ENCODE results near the gene EGLN3. TPM values are rescaled to one million over a fixed set of nuclear protein-coding genes. Genes with fewer than 3 reads are reported as not detected.

Gene EGLN3
- total and polyA plus RNA-seq, 2 of the 13 experiments (the other 11 are each of a cell fraction or from before 2014, with no cell fraction given): 0.18 to 27.3 TPM

DNA sequence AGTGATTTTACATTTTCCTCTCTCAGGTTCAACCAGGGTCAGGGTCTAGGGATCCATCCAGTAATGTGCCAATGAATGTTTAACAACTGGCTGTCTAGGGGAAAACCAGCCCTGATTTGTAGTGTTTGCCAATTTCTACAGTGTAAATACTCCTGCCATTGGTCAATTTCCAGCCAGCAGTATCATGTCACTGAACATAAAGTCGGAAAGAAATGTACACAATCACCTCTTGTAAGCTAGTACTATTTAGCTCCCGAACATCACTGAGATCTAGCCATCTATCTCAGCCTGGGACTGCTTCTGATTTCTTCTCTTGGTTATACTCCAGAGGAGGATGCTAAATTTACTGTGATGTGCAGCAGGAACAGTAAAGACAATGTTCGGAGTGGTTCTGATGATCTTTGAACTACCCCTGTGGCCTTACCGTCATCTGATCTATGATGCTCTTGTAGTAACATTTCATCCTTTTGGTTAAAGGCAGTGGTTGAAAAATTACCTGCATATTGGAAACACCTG lies 36.7 kb upstream of the EGLN3 start (continued):
- no peak for TF ChIP-seq KIAA2018 (CRISPR knock-in tag; IDR thresholded peaks at IDR 0.05; ENCODE audit: borderline replicate concordance)
- TF ChIP-seq JUNB (CRISPR knock-in tag; IDR thresholded peaks at IDR 0.05; ENCODE audit: borderline replicate concordance): no peak
- no peak for TF ChIP-seq TCF7 (IDR thresholded peaks at IDR 0.05; ENCODE audit: low read depth)
- no peak for TF ChIP-seq ZNF354B (CRISPR knock-in tag; IDR thresholded peaks at IDR 0.05)
- TF ChIP-seq, protein P1, sequence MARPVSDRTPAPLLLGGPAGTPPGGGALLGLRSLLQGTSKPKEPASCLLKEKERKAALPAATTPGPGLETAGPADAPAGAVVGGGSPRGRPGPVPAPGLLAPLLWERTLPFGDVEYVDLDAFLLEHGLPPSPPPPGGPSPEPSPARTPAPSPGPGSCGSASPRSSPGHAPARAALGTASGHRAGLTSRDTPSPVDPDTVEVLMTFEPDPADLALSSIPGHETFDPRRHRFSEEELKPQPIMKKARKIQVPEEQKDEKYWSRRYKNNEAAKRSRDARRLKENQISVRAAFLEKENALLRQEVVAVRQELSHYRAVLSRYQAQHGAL (CRISPR knock-in tag; IDR thresholded peaks at IDR 0.05; ENCODE audit: not compliant biosample characterization): no peak
- TF ChIP-seq ZNF446 (CRISPR knock-in tag; IDR thresholded peaks at IDR 0.05): no peak
- TF ChIP-seq KLF15 (CRISPR knock-in tag; IDR thresholded peaks at IDR 0.05; ENCODE audit: borderline replicate concordance): no peak
- TF ChIP-seq, protein P2, sequence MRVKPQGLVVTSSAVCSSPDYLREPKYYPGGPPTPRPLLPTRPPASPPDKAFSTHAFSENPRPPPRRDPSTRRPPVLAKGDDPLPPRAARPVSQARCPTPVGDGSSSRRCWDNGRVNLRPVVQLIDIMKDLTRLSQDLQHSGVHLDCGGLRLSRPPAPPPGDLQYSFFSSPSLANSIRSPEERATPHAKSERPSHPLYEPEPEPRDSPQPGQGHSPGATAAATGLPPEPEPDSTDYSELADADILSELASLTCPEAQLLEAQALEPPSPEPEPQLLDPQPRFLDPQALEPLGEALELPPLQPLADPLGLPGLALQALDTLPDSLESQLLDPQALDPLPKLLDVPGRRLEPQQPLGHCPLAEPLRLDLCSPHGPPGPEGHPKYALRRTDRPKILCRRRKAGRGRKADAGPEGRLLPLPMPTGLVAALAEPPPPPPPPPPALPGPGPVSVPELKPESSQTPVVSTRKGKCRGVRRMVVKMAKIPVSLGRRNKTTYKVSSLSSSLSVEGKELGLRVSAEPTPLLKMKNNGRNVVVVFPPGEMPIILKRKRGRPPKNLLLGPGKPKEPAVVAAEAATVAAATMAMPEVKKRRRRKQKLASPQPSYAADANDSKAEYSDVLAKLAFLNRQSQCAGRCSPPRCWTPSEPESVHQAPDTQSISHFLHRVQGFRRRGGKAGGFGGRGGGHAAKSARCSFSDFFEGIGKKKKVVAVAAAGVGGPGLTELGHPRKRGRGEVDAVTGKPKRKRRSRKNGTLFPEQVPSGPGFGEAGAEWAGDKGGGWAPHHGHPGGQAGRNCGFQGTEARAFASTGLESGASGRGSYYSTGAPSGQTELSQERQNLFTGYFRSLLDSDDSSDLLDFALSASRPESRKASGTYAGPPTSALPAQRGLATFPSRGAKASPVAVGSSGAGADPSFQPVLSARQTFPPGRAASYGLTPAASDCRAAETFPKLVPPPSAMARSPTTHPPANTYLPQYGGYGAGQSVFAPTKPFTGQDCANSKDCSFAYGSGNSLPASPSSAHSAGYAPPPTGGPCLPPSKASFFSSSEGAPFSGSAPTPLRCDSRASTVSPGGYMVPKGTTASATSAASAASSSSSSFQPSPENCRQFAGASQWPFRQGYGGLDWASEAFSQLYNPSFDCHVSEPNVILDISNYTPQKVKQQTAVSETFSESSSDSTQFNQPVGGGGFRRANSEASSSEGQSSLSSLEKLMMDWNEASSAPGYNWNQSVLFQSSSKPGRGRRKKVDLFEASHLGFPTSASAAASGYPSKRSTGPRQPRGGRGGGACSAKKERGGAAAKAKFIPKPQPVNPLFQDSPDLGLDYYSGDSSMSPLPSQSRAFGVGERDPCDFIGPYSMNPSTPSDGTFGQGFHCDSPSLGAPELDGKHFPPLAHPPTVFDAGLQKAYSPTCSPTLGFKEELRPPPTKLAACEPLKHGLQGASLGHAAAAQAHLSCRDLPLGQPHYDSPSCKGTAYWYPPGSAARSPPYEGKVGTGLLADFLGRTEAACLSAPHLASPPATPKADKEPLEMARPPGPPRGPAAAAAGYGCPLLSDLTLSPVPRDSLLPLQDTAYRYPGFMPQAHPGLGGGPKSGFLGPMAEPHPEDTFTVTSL (CRISPR knock-in tag; IDR thresholded peaks at IDR 0.05; ENCODE audit: borderline replicate concordance): peak; percentile 77; the same call in 1 of the 2 replicates
- TF ChIP-seq AGO1 (IDR thresholded peaks at IDR 0.05; ENCODE audit: low read depth, low read length, poor library complexity, severe bottlenecking): no peak
- TF ChIP-seq, protein P3, sequence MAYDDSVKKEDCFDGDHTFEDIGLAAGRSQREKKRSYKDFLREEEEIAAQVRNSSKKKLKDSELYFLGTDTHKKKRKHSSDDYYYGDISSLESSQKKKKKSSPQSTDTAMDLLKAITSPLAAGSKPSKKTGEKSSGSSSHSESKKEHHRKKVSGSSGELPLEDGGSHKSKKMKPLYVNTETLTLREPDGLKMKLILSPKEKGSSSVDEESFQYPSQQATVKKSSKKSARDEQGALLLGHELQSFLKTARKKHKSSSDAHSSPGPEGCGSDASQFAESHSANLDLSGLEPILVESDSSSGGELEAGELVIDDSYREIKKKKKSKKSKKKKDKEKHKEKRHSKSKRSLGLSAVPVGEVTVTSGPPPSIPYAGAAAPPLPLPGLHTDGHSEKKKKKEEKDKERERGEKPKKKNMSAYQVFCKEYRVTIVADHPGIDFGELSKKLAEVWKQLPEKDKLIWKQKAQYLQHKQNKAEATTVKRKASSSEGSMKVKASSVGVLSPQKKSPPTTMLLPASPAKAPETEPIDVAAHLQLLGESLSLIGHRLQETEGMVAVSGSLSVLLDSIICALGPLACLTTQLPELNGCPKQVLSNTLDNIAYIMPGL (CRISPR knock-in tag; IDR thresholded peaks at IDR 0.05; ENCODE audit: borderline replicate concordance in 1 of 2, low read depth in 1 of 2): no peak; a peak in 1 of 4 replicates
